GM19452 (cell line): ENCODE measurements around the gene SAMD10.
"Not testable (repeated sequence)": the region's sequence is repeated elsewhere in the genome, so short reads cannot be mapped to it uniquely, and the experiment has no call there.

Experiments
- ATAC-seq: cut with Tn5 transposase; IDR thresholded peaks from one replicate; pipeline ENCODE4 v1.9.1; 2021; ENCODE audit not compliant: unreplicated experiment

The SAMD10 gene

DNA sequence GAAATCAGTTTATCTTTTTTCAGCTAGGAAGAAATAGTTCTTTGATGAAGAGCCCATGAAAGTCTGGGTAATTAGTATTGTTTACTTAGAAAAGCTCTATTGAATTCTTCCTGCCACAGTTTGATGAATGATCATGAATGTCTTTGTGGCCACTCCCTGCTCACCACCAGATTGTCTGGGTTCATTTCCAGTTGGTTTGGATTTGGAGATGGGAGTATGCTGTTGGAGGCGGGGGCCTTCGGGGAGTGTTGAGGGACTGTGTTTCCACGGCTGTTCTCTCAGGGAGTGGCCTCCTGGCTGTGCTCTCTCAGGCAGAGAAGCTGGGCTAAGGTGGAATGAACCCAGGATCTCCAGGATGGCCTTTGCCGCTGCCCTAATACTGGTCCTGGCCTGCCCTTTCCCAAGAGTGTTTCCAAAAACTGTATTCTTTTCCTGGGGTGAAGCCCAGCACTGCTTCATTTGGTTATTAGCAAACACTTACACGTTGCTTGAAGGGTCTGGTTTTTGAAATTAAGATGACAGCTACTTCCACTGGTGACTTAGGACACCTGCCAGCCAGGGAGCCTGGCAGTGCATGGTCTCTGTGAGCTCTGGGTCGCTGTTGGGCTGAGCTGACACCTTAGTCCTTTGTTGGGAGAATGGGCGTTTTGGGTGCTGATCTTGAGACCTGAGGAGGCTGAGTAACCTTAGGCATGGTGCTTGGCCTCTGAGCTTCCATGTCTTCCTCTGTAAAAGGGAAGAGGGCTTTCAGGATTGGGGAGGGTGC, 24.7 kb upstream of the SAMD10 start:
- ATAC-seq, result no peak

DNA sequence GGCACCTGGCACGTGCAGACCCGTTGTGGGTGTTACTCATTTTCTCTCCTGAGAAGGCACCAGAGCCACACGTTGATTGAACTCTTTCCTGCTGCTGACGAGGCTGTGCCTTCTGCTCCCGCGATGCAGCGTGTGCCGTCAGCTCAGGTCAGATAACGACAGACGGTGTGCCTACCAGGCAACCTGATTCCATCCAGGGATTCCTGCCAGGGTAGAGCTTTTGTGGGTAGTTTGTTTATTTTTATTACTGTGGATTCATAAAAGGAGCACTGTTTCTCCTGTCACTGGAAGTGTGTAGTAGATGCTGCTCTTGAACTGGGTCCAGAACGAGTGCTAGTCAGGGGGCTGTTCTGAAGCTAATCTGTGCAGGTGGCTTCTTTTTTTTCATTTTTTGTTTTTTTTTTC, 22.2 kb upstream of the SAMD10 start:
- ATAC-seq, result no peak

DNA sequence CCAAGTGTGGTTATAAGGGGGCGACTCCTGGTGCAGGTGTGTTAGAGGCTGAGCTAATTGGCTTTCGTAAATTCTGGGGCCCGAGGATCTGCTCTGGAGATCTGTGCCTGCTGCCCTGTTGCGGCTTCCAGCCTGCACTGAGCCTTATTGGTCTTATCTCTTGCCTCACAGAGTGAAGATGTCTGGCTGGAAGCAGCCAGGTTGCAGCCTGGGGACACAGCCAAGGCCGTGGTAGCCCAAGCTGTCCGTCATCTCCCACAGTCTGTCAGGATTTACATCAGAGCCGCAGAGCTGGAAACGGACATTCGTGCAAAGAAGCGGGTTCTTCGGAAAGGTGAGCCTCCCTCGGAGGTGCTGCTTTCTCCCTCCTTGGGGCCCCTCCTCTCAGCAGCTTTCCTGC, 21.5 kb upstream of the SAMD10 start:
- no peak for ATAC-seq

DNA sequence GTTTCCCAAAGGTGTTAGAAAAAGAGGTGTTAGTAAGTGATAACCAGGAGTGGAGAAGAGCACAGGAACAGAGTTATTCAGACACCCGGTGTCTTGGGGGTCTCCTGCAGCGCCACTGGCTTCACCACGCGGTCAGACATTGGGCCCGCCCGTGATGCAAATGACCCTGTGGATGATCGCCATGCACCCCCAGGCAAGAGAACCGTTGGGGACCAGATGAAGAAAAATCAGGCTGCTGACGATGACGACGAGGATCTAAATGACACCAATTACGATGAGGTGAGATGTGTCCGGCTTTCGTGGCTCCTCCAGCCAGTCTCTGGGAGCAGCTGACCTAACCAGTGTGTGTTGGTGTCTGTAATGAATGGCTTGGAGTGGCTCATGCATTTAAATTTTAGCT, 3.5 kb upstream of the SAMD10 start:
- no peak for ATAC-seq

DNA sequence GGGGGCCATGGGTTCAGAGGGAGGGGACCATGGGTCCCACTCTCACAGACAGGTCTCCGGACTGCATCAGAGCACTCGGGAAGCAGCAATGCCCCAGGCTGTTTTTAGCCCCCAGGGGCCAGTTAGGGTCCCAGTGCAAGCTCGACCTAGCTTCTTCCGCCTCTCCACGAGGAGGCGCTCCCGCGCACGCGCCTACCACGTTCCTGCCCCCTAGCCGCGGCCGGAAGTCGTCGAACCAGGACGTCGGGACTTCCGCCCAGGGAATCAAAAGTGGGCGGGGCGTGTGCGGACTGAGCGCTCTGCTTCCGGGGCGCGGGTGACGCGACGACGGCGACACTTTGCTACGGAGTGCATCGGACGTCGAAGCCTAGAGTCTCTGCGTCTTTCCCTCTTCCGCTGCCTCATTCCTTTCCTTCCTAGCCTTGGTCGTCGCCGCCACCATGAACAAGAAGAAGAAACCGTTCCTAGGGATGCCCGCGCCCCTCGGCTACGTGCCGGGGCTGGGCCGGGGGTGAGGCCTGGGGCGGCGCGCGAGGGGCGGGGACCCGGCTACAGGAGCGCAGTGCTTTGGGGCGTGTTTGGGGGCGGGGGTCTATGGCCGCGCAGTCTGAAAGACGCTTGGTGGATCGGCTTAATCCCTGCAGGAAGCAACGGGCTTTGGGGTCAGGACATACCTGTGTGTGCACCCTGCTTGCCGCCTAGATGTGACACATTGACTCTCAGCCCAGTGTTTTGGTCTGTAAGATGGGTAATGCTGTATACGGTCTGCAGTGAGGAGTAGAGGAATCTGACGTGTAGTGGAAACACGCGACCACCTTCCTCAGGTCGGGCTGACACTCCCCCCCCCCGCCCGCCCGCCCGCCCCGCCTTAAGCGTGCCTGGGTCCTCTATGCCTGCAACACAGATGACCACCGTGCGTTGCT, 1.6 kb upstream of the SAMD10 start, which contains the start of gene PRPF6:
Gene PRPF6 (plus strand): TSS at position 327 of the 923 bp plus-strand sequence. CDS start 114 bp downstream, at position 441.
- ATAC-seq, result peak; percentile 48

DNA sequence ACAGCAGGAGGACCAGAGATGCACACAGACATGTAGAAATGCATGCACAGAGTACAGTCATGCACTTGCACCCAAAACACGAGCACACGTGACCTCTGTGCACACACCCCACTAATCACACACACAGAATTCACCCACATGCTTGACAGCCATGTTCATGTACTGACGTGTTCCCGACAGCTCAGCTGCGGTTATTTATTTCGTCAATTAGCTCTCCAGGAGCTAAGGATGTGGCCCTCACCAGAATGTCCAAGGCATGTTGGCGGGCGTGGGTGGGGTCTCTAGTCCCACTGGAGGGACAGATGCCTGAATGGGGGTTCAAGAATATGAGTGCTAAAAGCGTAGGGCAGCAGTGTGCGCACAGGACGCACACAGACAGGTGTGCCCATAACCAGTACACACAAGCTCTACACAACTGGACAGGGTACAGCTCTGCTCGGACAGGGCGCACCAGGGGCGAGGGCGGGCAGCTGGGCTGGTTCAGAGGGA, 919 bp upstream of the SAMD10 start:
- peak; percentile 8 for ATAC-seq

DNA sequence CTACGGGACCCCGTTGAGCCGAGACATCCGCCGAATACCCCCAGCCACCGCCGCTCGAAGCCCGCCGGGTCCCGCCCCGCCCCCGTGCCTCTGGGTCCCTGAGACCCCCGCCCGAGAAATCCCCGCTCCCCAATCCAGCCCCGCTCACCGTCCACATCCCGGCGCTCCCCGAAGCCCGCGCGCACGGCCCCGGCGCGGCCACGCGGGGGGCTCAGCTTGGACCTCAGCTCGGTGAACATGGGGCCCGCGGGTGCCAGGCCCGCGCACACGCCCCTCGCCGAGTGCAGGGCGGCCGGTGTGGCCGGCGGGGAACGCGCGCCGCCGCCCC, 249 bp downstream of the SAMD10 start:
- no peak for ATAC-seq

DNA sequence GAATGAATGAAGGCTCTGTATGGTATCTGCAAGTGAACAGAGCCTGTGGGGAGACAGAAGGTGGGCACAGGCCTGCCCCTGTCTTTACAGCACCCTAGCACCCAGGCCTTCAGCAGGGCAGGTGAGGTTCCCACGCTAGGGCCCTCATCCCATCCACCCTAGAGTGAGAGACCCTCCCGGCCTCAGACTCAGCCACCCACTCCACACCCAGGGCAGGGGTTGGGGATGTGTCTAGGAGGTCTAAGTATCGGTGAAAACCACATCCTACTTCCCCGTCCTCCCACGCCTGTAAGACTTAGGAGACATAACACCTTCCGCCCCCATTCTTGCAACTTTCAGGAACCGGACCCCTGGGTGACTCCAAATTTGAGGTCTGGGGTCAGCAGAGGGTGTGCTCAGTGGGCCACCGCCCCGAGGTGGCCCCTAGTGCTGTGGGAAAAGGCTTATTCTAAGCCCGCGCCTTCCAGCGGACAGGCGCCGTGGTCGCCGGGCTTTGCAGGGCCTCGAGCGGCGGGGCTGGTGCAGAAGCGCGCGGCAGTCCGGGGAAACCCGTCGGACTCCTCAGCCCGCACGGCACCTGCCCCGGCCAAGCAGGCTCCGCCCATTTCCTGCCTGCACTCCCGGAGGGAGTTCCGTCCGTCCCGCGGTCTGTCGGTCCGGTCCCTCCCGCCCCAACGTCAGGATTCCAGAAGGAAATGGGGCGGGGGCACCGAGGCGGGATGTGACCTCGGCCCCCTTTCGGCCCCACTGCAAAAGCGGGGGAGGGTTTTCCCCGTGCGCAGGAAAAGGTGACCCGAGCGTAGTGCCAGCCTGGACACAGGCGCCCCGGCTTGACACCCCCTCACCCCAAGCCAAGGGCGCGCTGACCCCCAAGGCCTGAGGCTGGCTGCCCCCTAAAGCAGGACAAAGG, 868 bp downstream of the SAMD10 start:
- ATAC-seq, result peak; percentile 32

DNA sequence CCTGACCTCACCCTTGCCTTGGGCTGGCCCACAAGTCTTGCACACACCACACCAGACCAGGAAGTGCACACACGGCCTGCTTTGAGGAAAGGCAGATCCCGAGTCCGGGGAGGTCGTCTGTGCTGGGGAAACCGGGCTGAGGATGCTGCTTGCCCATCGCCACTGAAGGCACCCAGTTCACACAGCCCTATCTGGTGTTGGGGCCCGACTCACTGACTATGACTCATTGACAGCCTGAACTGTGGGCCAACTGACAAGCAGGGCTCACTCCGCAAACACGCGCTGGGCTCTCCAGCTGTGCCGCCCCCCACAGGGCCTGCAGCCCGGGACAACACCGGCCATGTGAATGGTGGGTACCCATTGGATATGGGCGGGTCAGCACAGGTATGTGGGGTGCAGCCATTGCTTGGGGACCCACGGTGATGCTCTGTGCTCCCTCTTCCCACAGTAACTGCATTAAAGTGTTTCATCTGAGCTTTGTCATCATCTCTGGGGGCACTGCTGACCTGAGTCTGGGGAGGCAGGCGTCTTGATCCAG, 1.6 kb downstream of the SAMD10 start:
- no peak for ATAC-seq

DNA sequence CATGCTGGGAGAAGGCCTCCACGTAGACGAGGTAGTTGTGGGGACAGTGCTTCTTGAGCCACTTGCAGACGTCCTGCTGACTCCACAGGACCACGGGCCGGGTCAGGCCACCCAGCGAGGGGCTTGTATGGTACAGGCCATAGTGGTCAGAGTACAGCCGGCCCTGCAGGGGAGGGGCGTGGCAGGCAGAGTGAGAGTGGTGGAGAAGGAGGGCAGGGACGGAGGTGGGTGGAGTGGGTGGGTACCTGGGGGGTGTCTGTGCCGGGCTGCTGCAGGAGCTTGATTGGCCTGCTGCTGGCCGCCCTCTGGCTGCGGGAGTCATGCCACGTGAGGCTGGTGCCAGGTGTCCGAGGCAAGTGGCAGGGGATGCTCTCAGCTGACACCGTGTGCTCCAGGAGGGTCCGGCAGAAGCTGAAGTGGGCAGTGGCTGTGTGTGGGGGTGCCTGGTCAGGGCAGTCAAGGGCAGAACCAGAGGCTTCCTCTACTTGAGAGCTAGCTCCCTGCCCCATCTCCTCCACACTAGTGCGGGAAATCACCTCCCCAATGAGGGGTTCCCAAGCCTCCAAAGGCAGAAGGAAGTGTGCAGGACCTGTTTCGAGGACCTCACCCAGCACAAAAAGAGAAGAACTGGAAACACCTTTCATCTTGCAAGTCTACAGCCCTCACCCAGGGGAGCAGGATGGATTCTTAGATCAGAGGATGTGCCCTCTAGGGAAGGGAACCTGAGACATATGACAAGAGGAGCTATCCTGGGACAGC, 2.3 kb downstream of the SAMD10 start:
- no peak for ATAC-seq

DNA sequence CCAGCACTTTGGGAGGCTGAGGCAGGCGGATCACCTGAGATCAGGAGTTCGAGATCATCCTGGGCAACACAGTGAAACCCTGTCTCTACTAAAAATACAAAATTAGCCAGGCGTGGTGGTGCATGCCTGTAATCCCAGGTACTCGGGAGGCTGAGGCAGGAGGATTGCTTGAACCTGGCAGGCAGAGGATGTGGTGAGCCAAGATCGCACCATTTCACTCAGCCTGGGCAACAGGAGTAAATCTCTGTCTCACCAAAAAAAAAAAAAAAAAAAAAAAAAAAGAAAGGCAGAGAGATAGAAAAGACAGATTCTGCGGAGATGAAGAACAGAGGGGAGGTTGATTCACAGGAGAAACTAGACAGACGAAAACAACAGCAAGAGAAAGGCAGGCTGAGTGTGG, 2.9 kb downstream of the SAMD10 start:
- not testable (repeated sequence) for ATAC-seq

DNA sequence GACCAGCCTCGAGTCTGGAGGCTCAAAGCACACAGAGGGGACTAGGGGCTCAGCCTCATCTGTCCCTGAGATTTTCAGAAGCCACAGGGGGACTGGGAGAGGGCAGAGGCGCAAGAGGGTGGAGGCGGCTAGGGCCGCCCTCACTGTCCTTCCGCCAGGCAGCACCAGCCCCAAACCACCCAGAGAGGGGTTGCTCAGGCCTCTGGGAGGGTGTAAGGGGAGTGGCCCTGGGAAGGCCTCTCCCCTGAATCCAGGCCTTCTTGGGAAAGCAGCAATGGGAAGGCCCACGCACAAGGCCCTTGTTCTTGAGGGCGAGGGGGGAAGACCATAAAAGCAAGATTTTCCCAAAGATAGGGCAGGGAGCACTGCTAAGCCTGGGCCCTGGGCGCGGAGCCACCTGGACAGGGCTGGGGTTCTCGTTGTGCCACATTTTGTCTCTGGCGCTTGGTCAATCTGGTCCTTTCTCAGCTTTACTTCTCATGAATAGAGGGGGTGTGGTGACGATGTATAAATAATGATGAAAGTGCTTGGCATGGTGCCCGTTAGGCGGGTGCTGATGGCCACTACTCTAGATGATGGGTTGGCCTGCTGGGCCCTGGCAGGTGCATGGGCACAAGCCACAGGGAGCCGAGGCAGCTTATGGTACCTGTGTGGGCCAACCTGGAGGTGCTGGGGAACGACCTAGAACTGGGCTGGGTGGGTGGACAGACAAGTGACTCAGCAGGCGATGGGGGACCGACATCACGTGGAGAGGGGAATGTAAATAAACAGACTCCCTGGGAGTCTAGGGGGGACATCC, 4.8 kb downstream of the SAMD10 start:
- ATAC-seq, result no peak

DNA sequence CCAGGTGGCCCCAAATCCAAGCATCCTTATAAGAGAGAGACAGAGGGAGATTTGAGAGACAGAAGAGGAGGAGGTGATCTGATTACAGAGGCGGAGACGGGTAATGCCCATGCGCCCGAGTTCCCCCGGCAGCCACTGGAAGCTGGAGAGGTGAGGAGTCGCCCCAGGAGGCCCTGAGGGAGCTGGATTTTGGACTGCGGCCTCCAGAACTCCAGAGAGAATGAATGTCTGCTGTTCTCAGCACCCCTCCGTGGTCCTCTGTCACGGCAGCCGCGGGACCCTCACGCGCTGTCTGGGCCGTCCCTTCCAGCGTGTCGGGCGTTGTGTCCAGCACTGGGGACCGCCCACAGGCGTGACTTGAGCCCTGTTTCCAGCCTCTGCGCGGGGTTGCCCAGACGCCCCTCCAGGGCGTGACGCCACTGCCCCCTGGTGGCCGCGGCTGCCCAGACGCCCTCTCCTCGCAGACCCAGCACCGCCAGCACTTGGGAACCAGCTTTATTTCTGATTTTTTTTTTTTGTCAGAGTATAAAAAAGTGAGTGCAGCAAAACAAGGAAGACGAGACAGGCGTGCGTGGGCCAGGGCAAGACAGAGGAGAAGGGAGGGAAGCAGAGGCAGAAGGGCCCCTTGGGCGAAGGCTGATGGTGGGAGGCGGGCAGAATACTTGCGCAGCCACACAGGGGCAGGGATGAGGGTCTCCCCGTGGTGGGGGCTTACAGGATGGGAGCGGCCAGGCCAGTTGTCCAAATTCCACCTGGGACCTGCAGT, 5.6 kb downstream of the SAMD10 start:
- ATAC-seq, result no peak

DNA sequence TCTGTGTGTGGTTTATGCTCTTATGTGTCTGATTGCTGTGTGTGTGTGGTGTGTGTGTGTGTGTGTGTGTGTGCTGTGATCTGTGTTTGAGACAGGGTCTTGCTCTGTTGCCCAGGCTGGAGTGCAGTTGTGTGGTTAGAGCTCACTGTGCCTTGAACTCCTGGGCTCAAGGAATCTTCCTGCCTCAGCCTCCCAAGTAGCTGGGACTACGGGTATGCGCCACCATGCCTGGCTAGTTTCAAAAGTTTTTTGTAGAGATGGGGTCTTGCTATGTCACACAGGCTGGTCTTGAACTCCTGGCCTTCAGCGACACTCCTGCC, 6.3 kb downstream of the SAMD10 start:
- ATAC-seq, result no peak

DNA sequence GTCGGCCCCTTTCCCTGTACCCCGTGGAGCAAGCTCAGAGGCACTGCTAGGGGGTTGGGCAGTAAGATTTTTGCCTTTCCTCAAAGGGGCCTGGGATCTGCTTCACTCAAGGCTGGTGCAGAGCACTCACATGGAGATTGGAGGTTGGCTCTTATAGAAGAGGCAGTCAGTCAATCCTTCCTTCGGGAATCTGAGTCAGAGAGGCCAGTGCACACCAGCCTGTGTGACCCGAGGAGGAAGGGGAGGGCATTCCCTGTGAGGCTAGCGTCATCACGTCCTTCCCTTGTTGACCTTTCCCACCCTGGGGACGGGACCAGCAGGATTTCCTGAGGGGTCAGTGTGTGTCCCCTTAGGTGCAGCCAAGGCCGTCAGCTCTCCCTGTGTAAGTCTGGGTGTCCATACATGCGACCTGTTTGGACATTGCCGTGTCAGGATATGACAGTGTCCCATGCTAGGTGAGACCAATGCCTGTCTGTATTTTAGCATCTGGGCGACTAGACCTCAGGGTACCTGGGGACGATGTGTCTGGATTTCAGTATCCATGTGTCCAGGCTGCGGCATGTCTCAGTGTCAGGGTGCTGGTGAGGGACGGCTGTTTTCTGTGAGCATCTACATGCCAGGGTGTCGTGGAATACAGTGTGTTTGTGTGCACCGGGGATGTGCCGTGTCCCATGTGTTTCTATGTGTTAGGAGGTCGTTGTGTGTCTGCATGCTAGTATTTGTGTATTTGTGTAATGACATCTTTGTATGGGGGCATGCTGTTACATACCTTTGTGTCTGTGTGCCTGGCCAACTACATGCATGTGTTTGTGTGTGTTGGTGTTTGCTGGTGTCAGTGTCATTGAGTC, 6.9 kb downstream of the SAMD10 start:
- ATAC-seq, result no peak

DNA sequence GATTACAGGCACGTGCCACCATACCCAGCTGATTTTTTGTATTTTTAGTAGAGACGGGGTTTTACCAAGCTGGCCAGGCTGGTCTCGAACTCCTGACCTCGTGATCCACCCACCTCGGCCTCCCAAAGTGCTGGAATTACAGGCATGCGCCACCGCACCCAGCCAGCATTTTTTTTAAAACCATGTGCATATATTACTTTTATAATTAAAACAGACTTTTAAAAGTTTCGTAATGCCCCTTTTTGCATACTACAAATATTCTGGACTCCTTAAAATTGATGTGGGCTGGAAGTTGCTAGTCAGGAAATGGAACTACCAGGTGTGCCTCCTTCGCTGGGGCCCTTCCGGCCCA, 7.5 kb downstream of the SAMD10 start:
- not testable (repeated sequence) for ATAC-seq

DNA sequence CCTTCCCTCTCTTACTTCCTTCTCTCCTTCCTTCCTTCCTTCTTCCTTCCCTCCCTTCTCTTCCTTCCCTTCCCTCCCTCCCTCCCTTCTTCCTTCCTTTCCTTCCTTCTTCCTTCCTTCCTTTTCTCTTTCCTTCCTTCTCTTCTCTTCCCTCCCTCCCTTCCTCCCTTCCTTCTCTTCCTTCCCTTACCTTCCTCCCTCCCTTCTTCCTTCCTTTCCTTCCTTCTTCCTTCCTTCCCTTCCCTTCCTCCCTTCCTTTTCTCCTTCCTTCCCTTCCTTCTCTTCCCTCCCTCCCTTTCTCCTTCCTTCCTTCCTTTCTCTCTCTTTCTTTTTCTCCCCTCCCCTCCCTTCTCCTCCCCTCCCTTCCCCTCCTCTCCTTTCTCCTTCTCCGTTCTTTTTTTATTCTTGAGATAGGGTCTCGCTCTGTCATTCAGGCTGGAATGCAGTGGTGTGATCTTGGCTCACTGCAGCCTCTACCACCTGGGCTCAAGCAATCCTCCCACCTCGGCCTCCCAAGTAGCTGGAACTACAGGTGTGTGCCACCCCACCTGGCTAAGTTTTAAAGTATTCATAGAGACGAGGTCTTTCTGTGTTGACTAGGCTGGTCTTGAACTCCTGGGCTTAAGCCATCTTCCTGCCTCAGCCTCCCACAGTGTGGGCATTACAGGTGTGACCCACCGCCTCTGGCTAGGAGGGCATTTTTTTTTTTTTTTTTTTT, 8.6 kb downstream of the SAMD10 start:
- no peak for ATAC-seq
